Measurements from ENCODE around the gene CLMN. TPM values are rescaled to one million over a fixed set of nuclear protein-coding genes. Genes with fewer than 3 reads are reported as not detected.

CLMN gene
- polyA plus RNA-seq, 1 donor from 2014 or later: 0.57 TPM

GRCh38 chr14:95316821-95317220 is 2.9 kb downstream of the CLMN start:
- H3K9me2 ChIP-seq (ENCODE audit: insufficient read depth, low read length): no peaks in the 10 kb centered on the region
- no peak overlapping the region for H3K27ac ChIP-seq (ENCODE audit: low read length)

GRCh38 chr14:95315579-95315978 is 4.1 kb downstream of the CLMN start:
- H3K9me3 ChIP-seq (ENCODE audit: low read length): no peaks in the 10 kb centered on the region
- no peaks in the 10 kb centered on the region for H4K20me1 ChIP-seq (ENCODE audit: insufficient read depth)
- no peak overlapping the region for H3K9ac ChIP-seq (ENCODE audit: low read length)
- H2AFZ ChIP-seq (ENCODE audit: low read depth, low read length): no peak overlapping the region
- H3F3A ChIP-seq (ENCODE audit: insufficient read depth, low read length, poor library complexity, severe bottlenecking): no peaks in the 10 kb centered on the region
- H3K27me3 ChIP-seq (ENCODE audit: insufficient read depth, low read depth, low read length): peaks cover 8% of the 10 kb centered on the region
- TF ChIP-seq SMC3 (conservative IDR thresholded peaks at IDR 0.05; ENCODE audit: poor library complexity) (no peak), MXI1 (conservative IDR thresholded peaks at IDR 0.05; ENCODE audit: poor library complexity, severe bottlenecking) (no peak), EZH2 (IDR thresholded peaks at IDR 0.05; ENCODE audit: borderline replicate concordance, insufficient read depth, low read length, poor library complexity, severe bottlenecking) (no peak), CTCF (IDR thresholded peaks at IDR 0.05; ENCODE audit: poor library complexity, severe bottlenecking) (no peak), EP300 (conservative IDR thresholded peaks at IDR 0.05; ENCODE audit: poor library complexity, severe bottlenecking) (no peak), TAF1 (IDR thresholded peaks at IDR 0.05; ENCODE audit: low read depth) (no peak), POLR2AphosphoS5 (IDR thresholded peaks at IDR 0.05) (no peak), REST (IDR thresholded peaks at IDR 0.05; ENCODE audit: borderline replicate concordance) (no peak), RAD21 (conservative IDR thresholded peaks at IDR 0.05) (no peak)
- H3K4me2 ChIP-seq (ENCODE audit: low read length): no peak overlapping the region
- H3K9me2 ChIP-seq (ENCODE audit: insufficient read depth, low read length): no peaks in the 10 kb centered on the region
- no peaks in the 10 kb centered on the region for H3K36me3 ChIP-seq (ENCODE audit: insufficient read depth, low read length)
- H3K27ac ChIP-seq (ENCODE audit: low read length): no peak overlapping the region
- no peaks in the 10 kb centered on the region for H3K79me2 ChIP-seq (replicated peaks; ENCODE audit: insufficient read depth, low read length)
- no peak overlapping the region for H3K4me3 ChIP-seq (ENCODE audit: low read length)

More at GRCh38 chr14:95316821-95317220, 2.9 kb downstream of the CLMN start:
- H4K20me1 ChIP-seq (ENCODE audit: insufficient read depth): no peaks in the 10 kb centered on the region
- no peaks in the 10 kb centered on the region for H3F3A ChIP-seq (ENCODE audit: insufficient read depth, low read length, poor library complexity, severe bottlenecking)
- H3K9ac ChIP-seq (ENCODE audit: low read length): no peak overlapping the region
- no peak for TF ChIP-seq MXI1 (conservative IDR thresholded peaks at IDR 0.05; ENCODE audit: poor library complexity, severe bottlenecking)
- no peak for TF ChIP-seq REST (IDR thresholded peaks at IDR 0.05; ENCODE audit: borderline replicate concordance)
- no peak for TF ChIP-seq SMC3 (conservative IDR thresholded peaks at IDR 0.05; ENCODE audit: poor library complexity)
- H2AFZ ChIP-seq (ENCODE audit: low read depth, low read length): no peak overlapping the region
- no peak overlapping the region for H3K4me2 ChIP-seq (ENCODE audit: low read length)
- H3K4me3 ChIP-seq (ENCODE audit: low read length): no peak overlapping the region
- no peaks in the 10 kb centered on the region for H3K9me3 ChIP-seq (ENCODE audit: low read length)
- H3K27me3 ChIP-seq (ENCODE audit: insufficient read depth, low read depth, low read length): peaks cover 8% of the 10 kb centered on the region
- H3K36me3 ChIP-seq (ENCODE audit: insufficient read depth, low read length): no peaks in the 10 kb centered on the region
- no peaks in the 10 kb centered on the region for H3K79me2 ChIP-seq (replicated peaks; ENCODE audit: insufficient read depth, low read length)

Data from neural cell (in vitro differentiated cells).